Activated CD4-positive, alpha-beta T cell treated with anti-CD3 and anti-CD28 coated beads, Interleukin-2, Interleukin-6, amounts not matched to agents 100 ng/mL and 50 ng/mL, durations not matched to agents 16 hours and 8 hours (primary cell): Measurements from ENCODE around the gene NLRC3.
A peak's percentile ranks its signal among the peaks of the same experiment; 100 is the strongest.
"Not testable (repeated sequence)": the region's sequence is repeated elsewhere in the genome, so short reads cannot be mapped to it uniquely, and the experiment has no call there.

Experiments
- DNase-seq: peaks from one replicate; pipeline ENCODE4 v3.0.0-alpha.2; 2020

NLRC3 gene

GRCh38 chr16:3577302-3577752, at the start of gene NLRC3:
TSS of gene NLRC3 (minus strand) at chr16:3577403. CDS start at chr16:3565036, 12,367 bp downstream.
- DNase-seq = peak; percentile 74

- peak; percentile 61 for DNase-seq
Observed at GRCh38 chr16:3625911-3626732, 48.9 kb upstream of the NLRC3 start.

GRCh38 chr16:3625331-3625730, 48.1 kb upstream of the NLRC3 start:
- no peak for DNase-seq

GRCh38 chr16:3623642-3624041, 46.4 kb upstream of the NLRC3 start:
- no peak for DNase-seq

GRCh38 chr16:3618769-3619141, 41.6 kb upstream of the NLRC3 start:
- DNase-seq = no peak

- no peak for DNase-seq
Observed at GRCh38 chr16:3612510-3613466, 35.6 kb upstream of the NLRC3 start.

GRCh38 chr16:3611146-3611975, 34.2 kb upstream of the NLRC3 start, which contains the start of gene SLX4:
TSS of gene SLX4 (minus strand) at chr16:3611606. CDS start at chr16:3608964, 2,642 bp downstream.
- DNase-seq = peak; percentile 95

GRCh38 chr16:3610698-3611145, 33.5 kb upstream of the NLRC3 start:
- no peak for DNase-seq

- DNase-seq = no peak
Observed at GRCh38 chr16:3609895-3610697, 32.9 kb upstream of the NLRC3 start.

- DNase-seq = not testable (repeated sequence)
Observed at GRCh38 chr16:3608976-3609375, 31.8 kb upstream of the NLRC3 start.

GRCh38 chr16:3608069-3608468, 30.9 kb upstream of the NLRC3 start:
- DNase-seq = no peak

- DNase-seq = no peak
Observed at GRCh38 chr16:3607634-3608033, 30.4 kb upstream of the NLRC3 start.

- DNase-seq = no peak
Observed at GRCh38 chr16:3607161-3607560, 30.0 kb upstream of the NLRC3 start.

- no peak for DNase-seq
Observed at GRCh38 chr16:3606441-3606840, 29.2 kb upstream of the NLRC3 start.

- DNase-seq = no peak
Observed at GRCh38 chr16:3602320-3602653, 25.1 kb upstream of the NLRC3 start.

GRCh38 chr16:3601614-3602319, 24.6 kb upstream of the NLRC3 start:
- DNase-seq = no peak

GRCh38 chr16:3599922-3600321, 22.7 kb upstream of the NLRC3 start:
- no peak for DNase-seq

GRCh38 chr16:3599121-3599520, 21.9 kb upstream of the NLRC3 start:
- DNase-seq = no peak

GRCh38 chr16:3598236-3598635, 21.0 kb upstream of the NLRC3 start:
- no peak for DNase-seq

- no peak for DNase-seq
Observed at GRCh38 chr16:3597676-3598075, 20.5 kb upstream of the NLRC3 start.

GRCh38 chr16:3597226-3597625, 20.0 kb upstream of the NLRC3 start:
- no peak for DNase-seq
